ENCODE results near the gene FOCAD. TPM values are rescaled to one million over a fixed set of nuclear protein-coding genes. Genes with fewer than 3 reads are reported as not detected.
A peak's percentile ranks its signal among the peaks of the same experiment; 100 is the strongest.

FOCAD gene
- total RNA-seq, 2 donors from 2014 or later, result 42.5 to 50.1 TPM

DNA sequence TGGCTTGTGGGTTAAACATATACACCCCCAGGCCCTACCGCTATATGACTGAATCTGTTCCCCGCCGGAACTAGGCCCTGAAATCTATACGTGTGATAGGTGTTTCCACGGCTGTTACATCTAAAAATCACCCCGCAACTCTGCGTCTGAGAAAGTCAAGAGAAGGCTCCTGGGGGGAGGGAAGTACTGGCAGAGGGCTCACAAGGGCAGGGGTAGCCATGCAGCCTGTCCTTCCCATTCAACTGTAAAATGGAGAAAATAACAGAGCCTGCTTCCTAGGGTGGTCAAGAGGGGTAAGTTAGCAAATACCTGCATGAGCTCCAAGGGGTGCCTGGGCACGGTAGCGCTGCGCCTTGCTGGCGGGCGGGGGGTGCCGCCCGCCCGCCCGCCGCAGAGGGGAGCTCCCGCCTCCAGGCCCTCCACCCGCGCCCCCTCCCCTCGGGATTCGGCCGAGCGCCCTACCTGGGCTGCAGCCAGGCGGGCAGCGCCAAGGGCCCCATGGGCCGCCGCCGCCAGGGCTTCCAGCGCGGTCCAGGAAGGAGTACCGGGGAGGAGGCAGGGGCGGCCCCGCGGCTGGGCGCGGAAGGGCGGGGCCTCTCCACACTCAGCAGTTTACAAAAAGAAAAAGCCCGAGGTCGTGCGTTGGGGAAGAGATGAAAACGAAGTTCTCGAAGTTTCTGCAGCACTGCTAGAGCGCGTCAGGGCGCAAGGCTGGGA lies 347.2 kb downstream of the FOCAD start, which contains the start of gene HACD4:
TSS of gene HACD4 (minus strand) at position 550 of the 717 bp plus-strand sequence. CDS start at position 500, 50 bp downstream.
- Histone ChIP-seq H3K36me3 (no peaks in the 10 kb centered on the region), H3K9me3 (no peaks in the 10 kb centered on the region), H3K4me3 (peak within 1 kb of the TSS; percentile 52 to 62), H3K27ac (peak within 1 kb of the TSS; percentile 64 to 67), H3K27me3 (no peaks in the 10 kb centered on the region), H3K4me1 (peaks cover 0 to 13% of the 10 kb centered on the region in 2 donors)
- DNase-seq (ENCODE audit: low spot score), result no peak
- TF ChIP-seq, protein P1, sequence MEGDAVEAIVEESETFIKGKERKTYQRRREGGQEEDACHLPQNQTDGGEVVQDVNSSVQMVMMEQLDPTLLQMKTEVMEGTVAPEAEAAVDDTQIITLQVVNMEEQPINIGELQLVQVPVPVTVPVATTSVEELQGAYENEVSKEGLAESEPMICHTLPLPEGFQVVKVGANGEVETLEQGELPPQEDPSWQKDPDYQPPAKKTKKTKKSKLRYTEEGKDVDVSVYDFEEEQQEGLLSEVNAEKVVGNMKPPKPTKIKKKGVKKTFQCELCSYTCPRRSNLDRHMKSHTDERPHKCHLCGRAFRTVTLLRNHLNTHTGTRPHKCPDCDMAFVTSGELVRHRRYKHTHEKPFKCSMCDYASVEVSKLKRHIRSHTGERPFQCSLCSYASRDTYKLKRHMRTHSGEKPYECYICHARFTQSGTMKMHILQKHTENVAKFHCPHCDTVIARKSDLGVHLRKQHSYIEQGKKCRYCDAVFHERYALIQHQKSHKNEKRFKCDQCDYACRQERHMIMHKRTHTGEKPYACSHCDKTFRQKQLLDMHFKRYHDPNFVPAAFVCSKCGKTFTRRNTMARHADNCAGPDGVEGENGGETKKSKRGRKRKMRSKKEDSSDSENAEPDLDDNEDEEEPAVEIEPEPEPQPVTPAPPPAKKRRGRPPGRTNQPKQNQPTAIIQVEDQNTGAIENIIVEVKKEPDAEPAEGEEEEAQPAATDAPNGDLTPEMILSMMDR (IDR thresholded peaks at IDR 0.05), result no peak

DNA sequence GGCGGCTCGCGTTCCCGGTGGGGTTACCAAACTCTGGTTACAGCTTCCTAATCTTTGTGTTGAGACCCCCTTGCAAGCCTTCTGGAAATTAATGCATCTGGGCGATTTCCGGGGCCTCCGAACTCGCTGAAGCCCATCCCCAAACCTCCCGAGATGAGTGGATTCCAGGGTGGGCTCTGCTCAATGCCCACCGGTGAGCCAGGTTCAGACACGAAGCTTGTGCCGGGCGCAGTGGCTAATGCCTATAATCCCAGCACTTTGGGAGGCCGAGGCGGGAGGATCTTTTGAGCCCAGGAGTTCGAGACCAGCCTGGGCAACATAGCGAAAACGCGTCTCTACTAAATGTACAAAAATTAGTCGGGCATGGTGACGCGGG lies 347.7 kb downstream of the FOCAD start:
- H3K27me3 ChIP-seq, result no peaks in the 10 kb centered on the region
- no peaks in the 10 kb centered on the region for H3K9me3 ChIP-seq
- TF ChIP-seq, protein P1 (IDR thresholded peaks at IDR 0.05), result no peak
- no peaks in the 10 kb centered on the region for H3K36me3 ChIP-seq
- H3K27ac ChIP-seq, result peak overlapping the region; percentile 64 to 67
- peaks cover 0 to 13% of the 10 kb centered on the region in 2 donors for H3K4me1 ChIP-seq
- H3K4me3 ChIP-seq, result peak overlapping the region; percentile 52 to 62
- DNase-seq (ENCODE audit: low spot score), result no peak

DNA sequence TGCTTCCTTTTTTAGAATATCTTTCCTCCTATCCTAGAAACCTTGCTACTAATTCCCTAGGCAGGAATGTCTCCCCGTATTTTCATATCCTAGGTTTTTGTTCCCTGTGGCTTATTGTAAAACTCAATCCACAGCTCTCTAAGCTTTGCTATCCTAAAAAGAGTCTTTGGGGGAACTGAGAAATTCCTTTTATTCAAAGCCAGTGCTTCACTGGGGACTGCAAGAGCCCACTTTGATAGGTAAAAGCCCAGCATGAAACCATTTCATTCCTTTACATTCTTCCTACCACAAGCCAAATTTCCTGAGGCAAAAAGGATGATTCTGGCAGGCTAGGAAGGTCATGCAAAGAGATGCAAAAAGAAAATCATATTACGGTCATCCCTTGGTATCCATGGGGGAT lies 353.2 kb downstream of the FOCAD start:
- TF ChIP-seq, protein P1 (IDR thresholded peaks at IDR 0.05), result no peak
- Histone ChIP-seq H3K27ac (no peak overlapping the region), H3K36me3 (no peaks in the 10 kb centered on the region), H3K4me3 (no peak overlapping the region), H3K4me1 (no peaks in the 10 kb centered on the region), H3K9me3 (no peaks in the 10 kb centered on the region), H3K27me3 (no peaks in the 10 kb centered on the region)
- DNase-seq (ENCODE audit: low spot score), result no peak

DNA sequence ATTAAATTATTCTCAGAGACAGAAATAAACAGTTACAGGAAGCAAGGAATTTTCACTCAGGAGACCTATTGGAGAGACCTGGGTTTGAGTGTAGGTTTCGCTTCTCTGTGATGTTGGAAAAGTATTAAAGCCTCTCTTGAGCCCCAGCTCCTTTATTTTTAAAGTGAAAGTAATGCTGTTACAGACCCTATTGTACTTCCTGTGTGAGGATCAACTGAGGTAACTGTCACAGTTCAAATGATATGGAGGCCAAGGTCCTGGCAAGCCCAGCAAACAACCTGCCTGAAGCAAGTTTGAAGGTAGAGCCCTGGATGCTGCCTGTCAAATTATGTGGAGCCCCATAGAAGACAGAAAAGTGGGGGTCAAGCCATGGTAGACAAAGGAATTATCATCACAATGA lies 355.2 kb downstream of the FOCAD start:
- no peaks in the 10 kb centered on the region for H3K36me3 ChIP-seq
- no peak overlapping the region for H3K4me3 ChIP-seq
- no peaks in the 10 kb centered on the region for H3K9me3 ChIP-seq
- no peaks in the 10 kb centered on the region for H3K4me1 ChIP-seq
- no peaks in the 10 kb centered on the region for H3K27me3 ChIP-seq
- TF ChIP-seq, protein P1 (IDR thresholded peaks at IDR 0.05), result no peak
- DNase-seq (ENCODE audit: low spot score), result no peak
- H3K27ac ChIP-seq, result no peak overlapping the region

DNA sequence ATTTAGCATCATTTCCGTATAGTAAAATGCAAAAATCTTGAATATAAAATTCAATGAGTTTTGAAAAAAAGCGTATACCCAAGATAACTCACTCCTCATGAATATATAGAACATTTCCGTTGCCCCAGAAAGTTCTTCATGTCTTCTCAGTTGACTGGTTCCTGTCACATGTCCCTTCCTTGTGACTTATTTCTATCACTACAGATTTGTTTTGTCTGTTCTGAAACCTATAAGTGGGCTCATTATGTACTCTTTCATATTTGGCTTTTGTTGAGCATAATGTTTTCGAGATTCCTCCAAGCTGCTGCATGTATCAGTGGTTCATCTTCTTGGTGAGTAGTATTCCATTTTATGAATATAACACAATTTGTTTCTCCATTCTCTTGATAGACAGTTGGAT lies 358.4 kb downstream of the FOCAD start:
- no peaks in the 10 kb centered on the region for H3K4me1 ChIP-seq
- no peak for DNase-seq (ENCODE audit: low spot score)
- TF ChIP-seq, protein P1 (IDR thresholded peaks at IDR 0.05), result no peak

DNA sequence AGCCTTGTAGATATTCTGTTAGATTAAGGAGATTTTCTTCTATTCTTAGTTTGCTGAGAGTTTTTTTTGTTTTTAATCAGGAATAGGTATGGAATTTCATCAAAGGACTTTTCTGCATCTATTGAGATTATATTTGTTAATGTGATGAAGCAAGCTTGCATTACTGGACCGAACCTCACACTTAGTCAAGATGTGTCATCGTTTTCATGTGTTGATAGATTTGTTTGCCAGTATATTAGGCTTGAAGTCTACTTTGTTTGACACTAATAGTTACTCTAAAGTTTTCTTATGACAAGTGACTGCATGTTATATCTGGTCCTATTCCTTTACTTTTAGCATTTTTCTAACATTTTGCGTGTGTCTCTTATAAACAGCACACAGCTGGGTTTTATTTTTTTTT lies 359.8 kb downstream of the FOCAD start:
- no peaks in the 10 kb centered on the region for H3K9me3 ChIP-seq
- H3K36me3 ChIP-seq, result no peaks in the 10 kb centered on the region
- H3K4me1 ChIP-seq, result no peaks in the 10 kb centered on the region
- H3K27me3 ChIP-seq, result no peaks in the 10 kb centered on the region
- H3K27ac ChIP-seq, result no peak overlapping the region
- TF ChIP-seq, protein P1 (IDR thresholded peaks at IDR 0.05), result no peak
- no peak for DNase-seq (ENCODE audit: low spot score)
- no peak overlapping the region for H3K4me3 ChIP-seq

More for the DNA sequence above, 358.4 kb downstream of the FOCAD start:
- no peaks in the 10 kb centered on the region for H3K9me3 ChIP-seq
- H3K27ac ChIP-seq, result no peak overlapping the region
- H3K4me3 ChIP-seq, result no peak overlapping the region
- no peaks in the 10 kb centered on the region for H3K27me3 ChIP-seq
- no peaks in the 10 kb centered on the region for H3K36me3 ChIP-seq
